Type B pancreatic cell (in vitro differentiated cells): ENCODE results near the gene HOXA9. TPM values are rescaled to one million over a fixed set of nuclear protein-coding genes. Genes with fewer than 3 reads are reported as not detected.

Experiments used
- DNase-seq: peaks from one replicate; pipeline ENCODE4 v3.0.0; 2021; ENCODE audit warnings: mixed read lengths; ENCODE audit not compliant: unreplicated experiment; ENCODE audit errors: extremely low spot score
- H3K27ac Mint-ChIP-seq: 2 replicates; pipeline ENCODE4 v1.8.0; 2021; ENCODE audit warnings: mild to moderate bottlenecking, mixed read lengths
- H3K27me3 Mint-ChIP-seq: 2 replicates; pipeline ENCODE4 v1.8.0; 2021; ENCODE audit warnings: mixed read lengths
- H3K36me3 Mint-ChIP-seq: 2 replicates; pipeline ENCODE4 v1.8.0; 2021; ENCODE audit warnings: mixed read lengths
- H3K4me1 Mint-ChIP-seq: one replicate; pipeline ENCODE4 v1.8.0; 2021; ENCODE audit warnings: mixed read lengths; ENCODE audit not compliant: unreplicated experiment
- H3K4me3 Mint-ChIP-seq: 2 replicates; pipeline ENCODE4 v1.8.0; 2021; ENCODE audit warnings: mild to moderate bottlenecking, mixed read lengths
- H3K9me3 Mint-ChIP-seq: 2 replicates; pipeline ENCODE4 v1.8.0; 2021; ENCODE audit warnings: mixed read lengths
- total RNA-seq: library from RNA; stranded (reverse); gene quantifications from 2 replicates; pipeline ENCODE4 v1.2.1, GENCODE V29; 2021; ENCODE audit warnings: low replicate concordance
- TF ChIP-seq, protein P1 (sequence below): fragments of 200-600 bp; sonication (generic); conservative IDR thresholded peaks from 2 replicates; pipeline ENCODE4 v1.5.0; 2021; ENCODE audit warnings: antibody characterized with exemption, mild to moderate bottlenecking

Gene HOXA9
- total RNA-seq, 1 donor from 2014 or later, result 4.1 TPM

- Mint-ChIP-seq H3K27me3 (peaks cover 98% of the 10 kb centered on the region), H3K27ac (no peak overlapping the region), H3K36me3 (no peaks in the 10 kb centered on the region), H3K9me3 (no peaks in the 10 kb centered on the region), H3K4me1 (peaks cover 7% of the 10 kb centered on the region), H3K4me3 (no peak overlapping the region)
- DNase-seq, result no peak
- TF ChIP-seq, protein P1, sequence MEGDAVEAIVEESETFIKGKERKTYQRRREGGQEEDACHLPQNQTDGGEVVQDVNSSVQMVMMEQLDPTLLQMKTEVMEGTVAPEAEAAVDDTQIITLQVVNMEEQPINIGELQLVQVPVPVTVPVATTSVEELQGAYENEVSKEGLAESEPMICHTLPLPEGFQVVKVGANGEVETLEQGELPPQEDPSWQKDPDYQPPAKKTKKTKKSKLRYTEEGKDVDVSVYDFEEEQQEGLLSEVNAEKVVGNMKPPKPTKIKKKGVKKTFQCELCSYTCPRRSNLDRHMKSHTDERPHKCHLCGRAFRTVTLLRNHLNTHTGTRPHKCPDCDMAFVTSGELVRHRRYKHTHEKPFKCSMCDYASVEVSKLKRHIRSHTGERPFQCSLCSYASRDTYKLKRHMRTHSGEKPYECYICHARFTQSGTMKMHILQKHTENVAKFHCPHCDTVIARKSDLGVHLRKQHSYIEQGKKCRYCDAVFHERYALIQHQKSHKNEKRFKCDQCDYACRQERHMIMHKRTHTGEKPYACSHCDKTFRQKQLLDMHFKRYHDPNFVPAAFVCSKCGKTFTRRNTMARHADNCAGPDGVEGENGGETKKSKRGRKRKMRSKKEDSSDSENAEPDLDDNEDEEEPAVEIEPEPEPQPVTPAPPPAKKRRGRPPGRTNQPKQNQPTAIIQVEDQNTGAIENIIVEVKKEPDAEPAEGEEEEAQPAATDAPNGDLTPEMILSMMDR, result no peak
Observed at GRCh38 chr7:27191161-27191731, 25.9 kb upstream of the HOXA9 start.

GRCh38 chr7:27189997-27190748 lies 24.8 kb upstream of the HOXA9 start:
- DNase-seq, result no peak
- Mint-ChIP-seq H3K36me3 (no peaks in the 10 kb centered on the region), H3K4me3 (peak overlapping the region; percentile 10), H3K9me3 (no peaks in the 10 kb centered on the region), H3K27me3 (peaks cover 98% of the 10 kb centered on the region), H3K27ac (no peak overlapping the region), H3K4me1 (peaks cover 11% of the 10 kb centered on the region)
- TF ChIP-seq, protein P1, result no peak

- DNase-seq, result no peak
- Mint-ChIP-seq H3K4me3 (no peak overlapping the region), H3K36me3 (no peaks in the 10 kb centered on the region), H3K4me1 (peaks cover 11% of the 10 kb centered on the region), H3K27ac (no peak overlapping the region), H3K9me3 (no peaks in the 10 kb centered on the region), H3K27me3 (peaks cover 98% of the 10 kb centered on the region)
- TF ChIP-seq, protein P1, result no peak
Observed at GRCh38 chr7:27189295-27189996, 24.1 kb upstream of the HOXA9 start.

- TF ChIP-seq, protein P1, result no peak
- no peaks in the 10 kb centered on the region for H3K9me3 Mint-ChIP-seq
- H3K4me1 Mint-ChIP-seq, result peaks cover 11% of the 10 kb centered on the region
- DNase-seq, result no peak
- H3K4me3 Mint-ChIP-seq, result peak overlapping the region; percentile 82
- H3K36me3 Mint-ChIP-seq, result no peaks in the 10 kb centered on the region
- no peak overlapping the region for H3K27ac Mint-ChIP-seq
- H3K27me3 Mint-ChIP-seq, result peaks cover 97% of the 10 kb centered on the region
Observed at GRCh38 chr7:27188386-27189294, 23.3 kb upstream of the HOXA9 start.
